Naive B cell (primary cell): ENCODE data around the gene STXBP4. TPM values are rescaled to one million over a fixed set of nuclear protein-coding genes. Genes with fewer than 3 reads are reported as not detected.
"Not testable (repeated sequence)": the region's sequence is repeated elsewhere in the genome, so short reads cannot be mapped to it uniquely, and the experiment has no call there.

Experiments
- ATAC-seq, 2 donors: fragments of 150-1000 bp; cut with Tn5 transposase; 2 replicates each; pipeline ENCODE4 v1.10.0; 2021; ENCODE audit warnings: low read depth in 2 of 2, mild to moderate bottlenecking in 2 of 2, moderate library complexity in 2 of 2
- DNase-seq: peaks from one replicate; pipeline ENCODE4 v3.0.0; 2022
- H3K27ac Mint-ChIP-seq, 6 donors: one replicate each; pipeline ENCODE4 v1.8.0; 2020 to 2022; ENCODE audit warnings: mild to moderate bottlenecking in 6 of 6, mixed read lengths in 6 of 6, moderate library complexity in 5 of 6, inconsistent platforms in 2 of 6
- H3K27me3 Mint-ChIP-seq, 3 donors: one replicate each; pipeline ENCODE4 v1.8.0; 2021 to 2022; ENCODE audit warnings: mixed read lengths in 3 of 3, mild to moderate bottlenecking in 1 of 3
- H3K36me3 Mint-ChIP-seq, 2 donors: one replicate each; pipeline ENCODE4 v1.8.0; 2020 to 2022; ENCODE audit warnings: mixed read lengths in 2 of 2, inconsistent platforms in 1 of 2, mild to moderate bottlenecking in 1 of 2
- H3K4me1 Mint-ChIP-seq, 3 donors: one replicate each; pipeline ENCODE4 v1.8.0; 2020 to 2022; ENCODE audit warnings: mixed read lengths in 3 of 3, inconsistent platforms in 1 of 3, mild to moderate bottlenecking in 1 of 3, moderate library complexity in 1 of 3
- H3K4me3 Mint-ChIP-seq, 8 donors: one replicate each; pipeline ENCODE4 v1.8.0; 2020 to 2022; ENCODE audit warnings: mild to moderate bottlenecking in 8 of 8, mixed read lengths in 8 of 8, moderate library complexity in 8 of 8, inconsistent platforms in 2 of 8
- H3K9me3 Mint-ChIP-seq, 7 donors: one replicate each; pipeline ENCODE4 v1.8.0; 2020 to 2022; ENCODE audit warnings: mixed read lengths in 7 of 7, mild to moderate bottlenecking in 5 of 7, inconsistent platforms in 2 of 7, moderate library complexity in 1 of 7
- polyA plus RNA-seq, 6 donors: library from polyadenylated mRNA; unstranded; fragments of 300-500 nt; fragmentation: Illumina TruSeq; gene quantifications; one replicate each; pipeline ENCODE4 v1.2.3, GENCODE V29; 2021; ENCODE audit warnings: low read depth in 6 of 6

The STXBP4 gene
- polyA plus RNA-seq, 6 donors from 2014 or later: 3.5 to 11.5 (median 5.7) TPM

DNA sequence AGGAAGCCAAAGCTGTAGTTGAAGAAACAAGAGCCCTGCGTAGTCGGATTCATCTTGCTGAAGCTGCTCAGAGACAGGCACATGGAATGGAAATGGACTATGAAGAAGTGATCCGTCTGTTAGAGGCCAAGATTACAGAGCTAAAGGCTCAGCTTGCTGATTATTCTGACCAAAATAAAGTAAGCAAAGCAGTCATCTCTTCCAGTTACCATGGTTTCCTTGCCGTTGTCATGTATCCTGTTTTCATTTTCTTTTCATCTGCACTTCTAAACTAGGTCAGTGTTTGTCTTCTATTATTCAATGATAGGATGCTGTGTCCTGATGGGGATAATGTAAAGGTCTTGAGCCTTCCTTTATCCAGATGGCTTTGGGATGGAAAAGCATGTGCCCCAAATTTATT lies 104.3 kb downstream of the STXBP4 start:
- no peaks in the 10 kb centered on the region for H3K9me3 Mint-ChIP-seq
- ATAC-seq: no peak
- H3K4me1 Mint-ChIP-seq: no peaks in the 10 kb centered on the region
- no peak overlapping the region for H3K4me3 Mint-ChIP-seq
- no peaks in the 10 kb centered on the region for H3K27me3 Mint-ChIP-seq
- DNase-seq: no peak
- H3K27ac Mint-ChIP-seq: no peak overlapping the region
- H3K36me3 Mint-ChIP-seq: no peaks in the 10 kb centered on the region

GRCh38 chr17:55073467-55073866 lies 104.9 kb downstream of the STXBP4 start:
- not testable (repeated sequence) for H3K9me3 Mint-ChIP-seq

DNA sequence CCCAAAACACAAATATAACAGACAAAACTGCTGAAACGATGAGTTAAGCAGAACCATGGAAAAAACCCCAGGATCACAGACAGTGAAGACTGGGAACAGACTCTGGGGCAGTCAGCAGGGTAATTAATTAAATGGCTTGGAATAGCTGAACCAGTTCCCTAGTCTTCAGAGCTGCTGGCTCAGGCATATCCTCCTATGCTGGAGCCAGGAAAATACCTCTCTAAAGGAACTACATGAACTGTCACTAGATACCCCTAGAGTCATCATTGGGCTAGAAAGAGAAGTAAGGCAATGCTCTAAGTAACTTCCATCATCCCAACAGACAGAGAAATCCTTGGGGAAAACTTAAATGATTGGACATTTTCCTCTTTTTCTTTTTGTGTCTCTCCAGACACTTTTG lies 113.0 kb downstream of the STXBP4 start:
- DNase-seq (no peak), ATAC-seq (no peak)
- H3K4me1 Mint-ChIP-seq: no peaks in the 10 kb centered on the region
- H3K4me3 Mint-ChIP-seq: no peak overlapping the region
- H3K27me3 Mint-ChIP-seq: no peaks in the 10 kb centered on the region
- H3K9me3 Mint-ChIP-seq: peaks cover 0 to 2% (median 0%) of the 10 kb centered on the region in 7 donors
- H3K36me3 Mint-ChIP-seq: peaks cover 0 to 10% of the 10 kb centered on the region in 2 donors
- H3K27ac Mint-ChIP-seq: no peak overlapping the region

More at GRCh38 chr17:55073467-55073866, 104.9 kb downstream of the STXBP4 start:
- not testable (repeated sequence) for DNase-seq, ATAC-seq, H3K27ac Mint-ChIP-seq, H3K4me3 Mint-ChIP-seq, H3K27me3 Mint-ChIP-seq, H3K4me1 Mint-ChIP-seq, H3K36me3 Mint-ChIP-seq

DNA sequence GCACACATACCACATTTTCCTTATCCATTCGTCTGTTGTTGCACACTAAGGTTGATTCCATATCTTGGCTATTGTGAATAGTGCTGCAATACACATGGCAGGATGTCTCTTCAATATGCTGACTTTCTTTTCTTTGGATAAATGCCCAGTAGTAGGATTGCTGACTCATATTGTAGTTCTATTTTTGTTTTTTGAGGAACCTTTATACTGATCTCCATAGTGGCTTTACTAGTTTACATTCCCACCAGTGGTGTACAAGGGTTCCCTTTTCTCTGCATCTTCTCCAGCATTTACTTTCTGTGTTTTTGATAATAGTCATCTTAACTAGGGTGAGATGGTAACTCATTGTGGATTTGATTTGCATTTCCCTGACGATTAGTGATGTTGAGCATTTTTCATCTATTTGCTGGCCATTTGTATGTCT lies 118.1 kb downstream of the STXBP4 start:
- no peak for ATAC-seq
- H3K4me1 Mint-ChIP-seq: no peaks in the 10 kb centered on the region
- DNase-seq: no peak

GRCh38 chr17:55089256-55089655 lies 120.7 kb downstream of the STXBP4 start:
- Mint-ChIP-seq H3K27me3 (no peaks in the 10 kb centered on the region), H3K4me1 (no peaks in the 10 kb centered on the region), H3K27ac (no peak overlapping the region), H3K36me3 (no peaks in the 10 kb centered on the region), H3K4me3 (no peak overlapping the region), H3K9me3 (peaks cover 0 to 2% (median 0%) of the 10 kb centered on the region in 7 donors)
- no peak for DNase-seq
- ATAC-seq: no peak

More for the DNA sequence above, 118.1 kb downstream of the STXBP4 start:
- H3K9me3 Mint-ChIP-seq: peaks cover 0 to 2% (median 0%) of the 10 kb centered on the region in 7 donors
- no peak overlapping the region for H3K27ac Mint-ChIP-seq
- no peak overlapping the region for H3K4me3 Mint-ChIP-seq
- H3K36me3 Mint-ChIP-seq: peaks cover 0 to 6% of the 10 kb centered on the region in 2 donors
- H3K27me3 Mint-ChIP-seq: no peaks in the 10 kb centered on the region

- no peaks in the 10 kb centered on the region for H3K36me3 Mint-ChIP-seq
- ATAC-seq (no peak), DNase-seq (no peak)
- H3K4me1 Mint-ChIP-seq: no peaks in the 10 kb centered on the region
- H3K27me3 Mint-ChIP-seq: no peaks in the 10 kb centered on the region
- H3K4me3 Mint-ChIP-seq: no peak overlapping the region
- peaks cover 0 to 2% (median 0%) of the 10 kb centered on the region in 7 donors for H3K9me3 Mint-ChIP-seq
- H3K27ac Mint-ChIP-seq: no peak overlapping the region
Measured at GRCh38 chr17:55090079-55090492, 121.5 kb downstream of the STXBP4 start.

DNA sequence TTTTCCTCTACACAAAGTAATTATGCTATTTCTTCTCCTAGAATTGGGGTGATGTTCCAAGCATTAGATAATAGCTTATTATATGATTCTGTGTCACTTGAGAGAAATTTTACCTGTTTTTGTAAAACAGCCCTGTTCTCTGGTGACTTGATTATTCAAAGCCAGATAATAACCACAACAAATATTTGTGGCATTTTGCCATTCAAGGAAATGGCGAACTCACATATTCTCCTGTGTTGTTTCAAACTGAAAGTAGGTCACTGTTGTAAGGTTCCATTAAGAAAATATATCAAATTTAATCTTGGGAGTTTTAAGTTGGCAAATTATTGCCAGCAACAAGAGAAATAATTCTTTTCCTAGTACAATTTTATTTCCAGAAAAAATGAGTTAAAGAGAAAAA lies 124.8 kb downstream of the STXBP4 start:
- DNase-seq: no peak
- no peaks in the 10 kb centered on the region for H3K27me3 Mint-ChIP-seq
- no peak for ATAC-seq
- H3K4me3 Mint-ChIP-seq: no peak overlapping the region
- no peaks in the 10 kb centered on the region for H3K4me1 Mint-ChIP-seq
- no peaks in the 10 kb centered on the region for H3K9me3 Mint-ChIP-seq
- peaks cover 0 to 4% of the 10 kb centered on the region in 2 donors for H3K36me3 Mint-ChIP-seq
- H3K27ac Mint-ChIP-seq: no peak overlapping the region

DNA sequence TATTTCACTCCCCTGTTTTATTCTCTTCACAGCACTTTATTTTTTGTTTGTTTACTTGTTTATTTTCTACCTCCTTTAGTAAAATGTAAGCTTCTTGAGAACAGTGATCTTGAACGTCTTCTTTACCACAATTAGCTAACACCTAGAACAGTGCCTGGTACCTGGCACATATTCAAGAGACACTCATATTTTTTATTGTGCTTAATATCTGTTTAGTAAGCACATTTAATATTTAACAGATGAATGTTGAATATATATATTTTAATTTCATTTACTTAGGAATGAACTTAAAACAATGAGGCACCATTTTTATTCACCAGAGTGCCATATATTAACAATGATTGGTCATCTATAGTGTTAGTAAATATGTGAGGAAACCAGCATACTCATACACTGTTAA lies 130.2 kb downstream of the STXBP4 start:
- Mint-ChIP-seq H3K9me3 (peaks cover 0 to 21% (median 6%) of the 10 kb centered on the region in 7 donors), H3K4me1 (no peaks in the 10 kb centered on the region), H3K36me3 (peaks cover 0 to 13% of the 10 kb centered on the region in 2 donors), H3K27ac (no peak overlapping the region), H3K27me3 (no peaks in the 10 kb centered on the region), H3K4me3 (no peak overlapping the region)
- no peak for ATAC-seq
- no peak for DNase-seq

DNA sequence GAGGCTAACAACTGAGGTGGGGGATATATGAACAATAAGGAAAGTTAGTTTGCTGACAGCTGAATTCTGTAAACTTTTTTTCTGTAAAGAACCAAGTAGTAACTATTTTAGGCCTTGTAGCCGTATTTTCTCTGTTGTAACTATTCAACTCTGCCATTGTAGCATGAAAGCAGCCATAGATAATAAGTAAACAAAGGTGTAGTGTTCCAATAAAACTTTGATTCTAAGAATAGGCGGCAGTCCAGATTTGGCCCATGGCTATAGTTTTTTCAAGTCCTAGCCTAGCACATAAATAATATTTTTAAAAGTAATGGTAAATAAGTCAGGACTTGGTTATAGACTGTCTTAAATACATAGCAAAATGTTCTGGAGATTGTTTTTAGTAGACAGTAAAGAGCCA lies 142.0 kb downstream of the STXBP4 start:
- DNase-seq (no peak), ATAC-seq (no peak)
- peaks cover 10 to 19% of the 10 kb centered on the region in 2 donors for H3K36me3 Mint-ChIP-seq
- H3K27me3 Mint-ChIP-seq: peaks cover 0 to 4% (median 0%) of the 10 kb centered on the region in 3 donors
- no peak overlapping the region for H3K27ac Mint-ChIP-seq
- no peaks in the 10 kb centered on the region for H3K4me1 Mint-ChIP-seq
- no peak overlapping the region for H3K4me3 Mint-ChIP-seq
- H3K9me3 Mint-ChIP-seq: peaks cover 5 to 21% (median 16%) of the 10 kb centered on the region in 7 donors

DNA sequence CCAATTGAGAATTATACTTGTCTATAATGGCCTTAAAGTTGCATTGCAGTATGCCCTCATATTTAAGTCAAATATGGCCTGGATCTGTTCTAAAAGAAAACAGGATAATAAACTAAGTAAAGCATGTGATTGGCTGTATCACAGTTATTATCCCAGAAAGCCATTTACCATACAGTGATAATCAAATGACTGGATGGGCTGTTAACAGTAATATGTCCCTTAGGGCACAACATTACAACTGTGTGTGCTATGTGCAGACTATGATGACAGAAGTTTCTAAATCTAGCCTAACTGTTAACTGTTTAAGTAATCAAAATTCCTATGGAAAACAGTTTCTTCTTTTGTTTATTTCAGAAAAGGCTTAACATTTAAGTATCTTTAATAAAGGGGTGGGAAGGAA lies 145.7 kb downstream of the STXBP4 start:
- ATAC-seq (no peak), DNase-seq (no peak)
- no peak overlapping the region for H3K27ac Mint-ChIP-seq
- peaks cover 0 to 2% (median 0%) of the 10 kb centered on the region in 7 donors for H3K9me3 Mint-ChIP-seq
- H3K4me1 Mint-ChIP-seq: no peaks in the 10 kb centered on the region
- peaks cover 0 to 4% (median 0%) of the 10 kb centered on the region in 3 donors for H3K27me3 Mint-ChIP-seq
- H3K36me3 Mint-ChIP-seq: no peaks in the 10 kb centered on the region
- no peak overlapping the region for H3K4me3 Mint-ChIP-seq

GRCh38 chr17:55116440-55116914 lies 147.9 kb downstream of the STXBP4 start:
- Mint-ChIP-seq H3K27ac (no peak overlapping the region), H3K36me3 (no peaks in the 10 kb centered on the region)

DNA sequence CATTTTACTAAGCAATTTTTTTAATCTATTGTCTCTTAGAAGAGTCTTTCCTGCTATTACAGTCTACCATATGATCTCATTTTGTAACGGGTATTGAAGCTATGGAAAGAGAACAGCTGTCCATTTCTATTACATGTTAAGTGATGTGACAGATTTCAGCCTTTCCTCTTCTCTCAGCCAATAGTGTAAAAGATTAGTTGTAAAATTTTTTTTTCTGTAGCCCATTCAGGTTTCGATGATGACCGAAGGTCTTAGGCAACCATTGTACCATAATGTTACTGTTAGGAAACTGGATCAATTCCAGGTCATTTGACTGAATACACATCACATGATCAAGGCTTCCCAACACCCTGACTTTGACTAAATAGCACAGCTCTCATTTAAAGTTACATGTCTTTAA lies 148.6 kb downstream of the STXBP4 start:
- DNase-seq (no peak), ATAC-seq (no peak)
- Mint-ChIP-seq H3K4me1 (no peaks in the 10 kb centered on the region), H3K36me3 (no peaks in the 10 kb centered on the region), H3K4me3 (no peak overlapping the region), H3K27me3 (peaks cover 0 to 4% (median 0%) of the 10 kb centered on the region in 3 donors), H3K9me3 (peaks cover 0 to 2% (median 0%) of the 10 kb centered on the region in 7 donors), H3K27ac (no peak overlapping the region)

More at GRCh38 chr17:55116440-55116914, 147.9 kb downstream of the STXBP4 start:
- ATAC-seq (no peak), DNase-seq (no peak)
- Mint-ChIP-seq H3K4me1 (no peaks in the 10 kb centered on the region), H3K9me3 (peaks cover 0 to 2% (median 0%) of the 10 kb centered on the region in 7 donors), H3K4me3 (no peak overlapping the region), H3K27me3 (peaks cover 0 to 4% (median 0%) of the 10 kb centered on the region in 3 donors)

DNA sequence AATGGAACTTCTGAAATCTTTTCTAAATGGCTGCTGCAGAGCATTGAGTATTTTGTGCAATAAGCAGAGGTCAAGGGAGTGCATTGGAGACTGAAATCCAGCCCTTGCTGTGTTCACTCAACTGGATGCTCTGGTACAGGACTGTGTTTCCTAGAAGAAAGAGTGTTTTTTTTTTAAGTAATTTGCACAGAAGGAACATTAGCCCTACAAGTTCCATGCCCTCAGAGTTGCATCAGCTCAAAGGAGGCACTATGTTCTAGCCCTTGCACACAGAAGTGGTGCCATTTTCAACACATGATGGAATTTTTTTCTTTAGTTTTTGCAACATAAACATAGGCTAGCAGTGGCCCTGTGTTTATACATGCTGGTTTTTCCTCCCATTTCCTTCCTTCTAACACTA lies 152.1 kb downstream of the STXBP4 start:
- DNase-seq (no peak), ATAC-seq (no peak)
- Mint-ChIP-seq H3K4me3 (no peak overlapping the region), H3K27me3 (no peaks in the 10 kb centered on the region), H3K36me3 (no peaks in the 10 kb centered on the region), H3K4me1 (no peaks in the 10 kb centered on the region), H3K9me3 (no peaks in the 10 kb centered on the region), H3K27ac (no peak overlapping the region)

- Mint-ChIP-seq H3K36me3 (no peaks in the 10 kb centered on the region), H3K4me1 (no peaks in the 10 kb centered on the region), H3K27me3 (no peaks in the 10 kb centered on the region), H3K9me3 (no peaks in the 10 kb centered on the region), H3K4me3 (no peak overlapping the region), H3K27ac (no peak overlapping the region)
- ATAC-seq: no peak
- no peak for DNase-seq
Measured at GRCh38 chr17:55121268-55121667, 152.7 kb downstream of the STXBP4 start.

DNA sequence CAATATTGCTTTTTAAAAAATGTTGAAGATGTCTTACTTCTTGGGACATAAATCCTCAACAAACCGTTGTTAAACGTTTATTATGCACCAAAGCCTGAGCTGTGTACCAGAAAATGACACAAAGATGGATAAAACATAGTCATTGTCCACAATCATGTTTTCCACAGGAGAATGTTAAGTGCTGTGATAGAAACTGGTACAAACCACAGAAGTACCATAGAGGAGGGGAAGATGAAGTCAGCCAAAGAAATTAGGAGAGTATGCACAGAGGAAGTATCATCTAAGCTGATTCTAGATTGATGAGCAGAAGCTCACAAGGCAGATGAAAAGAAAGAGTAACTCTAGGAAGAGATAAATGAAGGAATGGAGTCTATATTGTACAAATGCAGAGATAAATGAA lies 153.5 kb downstream of the STXBP4 start:
- H3K36me3 Mint-ChIP-seq: no peaks in the 10 kb centered on the region
- no peaks in the 10 kb centered on the region for H3K9me3 Mint-ChIP-seq
- no peaks in the 10 kb centered on the region for H3K4me1 Mint-ChIP-seq
- no peak for DNase-seq
- ATAC-seq: no peak
- no peak overlapping the region for H3K4me3 Mint-ChIP-seq
- H3K27ac Mint-ChIP-seq: no peak overlapping the region
- H3K27me3 Mint-ChIP-seq: no peaks in the 10 kb centered on the region
